H1 (cell line): ENCODE data around the gene RFX2.

Source experiments
- CHD1 ChIP-seq: IDR thresholded peaks from 2 replicates; pipeline ENCODE4 v1.6.1; 2012; ENCODE audit warnings: low read depth, low read length, improper control_type of control experiment
- CTCF ChIP-seq, 3 experiments: IDR thresholded peaks; 1 replicate in 2 of 3; 2 replicates in 1 of 3; pipeline versions ENCODE4 v1.5.1 to v1.6.1; 2011; ENCODE audit warnings: low read length in 3 of 3, mild to moderate bottlenecking in 3 of 3, inconsistent platforms in 2 of 3, low read depth in 1 of 3, moderate library complexity in 1 of 3; ENCODE audit not compliant: insufficient read depth in 1 of 3; ENCODE audit errors: control extremely low read depth in 1 of 3
- EZH2 ChIP-seq: fragments of 200-600 bp; sonication (generic); IDR thresholded peaks from 2 replicates; pipeline ENCODE4 v1.7.1; 2012; ENCODE audit warnings: low read depth, mild to moderate bottlenecking, moderate library complexity, low read length, inconsistent platforms; ENCODE audit not compliant: severe bottlenecking
- FOSL1 ChIP-seq: IDR thresholded peaks from 2 replicates; pipeline ENCODE4 v1.6.1; 2011; ENCODE audit warnings: mild to moderate bottlenecking, low read depth, low read length, moderate library complexity; ENCODE audit not compliant: insufficient read depth
- PHF8 ChIP-seq: fragments of 200-600 bp; sonication (generic); conservative IDR thresholded peaks from 2 replicates; pipeline ENCODE4 v1.7.1; 2012; ENCODE audit warnings: low read depth, mild to moderate bottlenecking, inconsistent platforms, low read length, moderate library complexity
- POLR2A ChIP-seq, 2 experiments: IDR thresholded peaks; 1 replicate in 1 of 2; 2 replicates in 1 of 2; pipeline ENCODE4 v1.6.1; 2011; ENCODE audit warnings: low read depth in 2 of 2, low read length in 2 of 2, mild to moderate bottlenecking in 2 of 2; ENCODE audit errors: control extremely low read depth in 1 of 2
- SAP30 ChIP-seq: fragments of 300-600 bp; sonication (generic); IDR thresholded peaks from 2 replicates; pipeline ENCODE4 v1.7.1; 2012; ENCODE audit warnings: low read length, moderate library complexity, mild to moderate bottlenecking, inconsistent platforms; ENCODE audit not compliant: insufficient read depth, insufficient replicate concordance
- SP1 ChIP-seq: IDR thresholded peaks from 2 replicates; pipeline ENCODE4 v1.6.1; 2011; ENCODE audit warnings: low read depth, low read length

- TF ChIP-seq EZH2 (no peak), FOSL1 (no peak), POLR2A (IDR thresholded peaks at IDR 0.05; ENCODE audit: control extremely low read depth in 1 of 2, low read depth in 2 of 2, low read length in 2 of 2) (no peak), CTCF (IDR thresholded peaks at IDR 0.05; ENCODE audit: control extremely low read depth in 1 of 3, insufficient read depth in 1 of 3, low read depth in 1 of 3, low read length in 3 of 3) (no peak), SAP30 (no peak), SP1 (no peak), PHF8 (no peak), CHD1 (no peak)
Measured at GRCh38 chr19:6048348-6048747, 62.0 kb downstream of the RFX2 start.
